HepG2 (cell line): ENCODE data around the gene ARHGEF3. TPM values are rescaled to one million over a fixed set of nuclear protein-coding genes. Genes with fewer than 3 reads are reported as not detected.

Experiments
- ATAC-seq: fragments of 200-7000 bp; cut with Tn5 transposase; 3 replicates; pipeline ENCODE4 v1.9.1; 2020; ENCODE audit warnings: mild to moderate bottlenecking, moderate library complexity
- BruUV-seq: library from RNA; stranded (reverse); fragments of 400-500 nt; replicated peaks from 2 replicates; lab custom pipeline; 2021; lab: Mats Ljungman, UMichigan
- CTCF ChIA-PET: fragments of 300-600 bp; formaldehyde crosslinking; extraction: SDS; loops from one replicate; lab custom pipeline; 2021; ENCODE audit warnings: low total read pairs, inconsistent platforms, low intra/inter-chr PET ratio; lab: Yijun Ruan, JAX
- POLR2A ChIA-PET: fragments of 350-600 bp; sonication (Branson Sonifier 250); formaldehyde crosslinking; loops from one replicate; lab custom pipeline; 2020; ENCODE audit warnings: antibody characterized with exemption, inconsistent platforms; lab: Yijun Ruan, JAX
- DNase-seq: peaks from one replicate; pipeline ENCODE4 v3.0.0-alpha.2; 2015; ENCODE audit warnings: low spot score
- FAIRE-seq: peaks from 3 replicates; lab custom pipeline; 2011; peaks lifted over from hg19 to GRCh38; lab: Jason Lieb, UNC
- H2AFZ ChIP-seq: one replicate; pipeline ENCODE4 v1.6.1; 2011; ENCODE audit warnings: low read length, inconsistent platforms
- H3K27ac ChIP-seq: fragments of 300-600 bp; 3 replicates; pipeline ENCODE4 v1.8.0; 2011; ENCODE audit warnings: mixed run types, mild to moderate bottlenecking, mixed read lengths, low read length, inconsistent platforms; ENCODE audit not compliant: insufficient read depth; ENCODE audit errors: extremely low read length
- H3K27me3 ChIP-seq, 2 experiments: fragments of 200-600 bp in 1 of 2; 2 replicates in 1 of 2; 3 replicates in 1 of 2; pipeline versions ENCODE4 v1.6.0 to v1.8.0; 2011; ENCODE audit warnings: low read length in 2 of 2, mild to moderate bottlenecking in 2 of 2, moderate library complexity in 2 of 2, inconsistent platforms in 1 of 2; ENCODE audit not compliant: insufficient read depth in 2 of 2, control insufficient read depth in 1 of 2
- H3K36me3 ChIP-seq, 2 experiments: fragments of 200-600 bp in 1 of 2; replicated peaks in 1 of 2; 2 replicates in 1 of 2; 3 replicates in 1 of 2; pipeline versions ENCODE4 v1.5.1 to v1.8.0; 2011; ENCODE audit warnings: low read length in 2 of 2, inconsistent platforms in 1 of 2; ENCODE audit not compliant: insufficient read depth in 2 of 2, control insufficient read depth in 1 of 2
- H3K4me1 ChIP-seq: 2 replicates; pipeline ENCODE4 v1.5.1; 2012; ENCODE audit warnings: low read length, inconsistent platforms; ENCODE audit not compliant: insufficient read depth
- H3K4me2 ChIP-seq: 2 replicates; pipeline ENCODE4 v1.6.0; 2011; ENCODE audit warnings: low read depth, low read length, inconsistent platforms
- H3K4me3 ChIP-seq, 3 experiments: fragments of 200-600 bp in 1 of 3; sonication (generic), shearing (Covaris generic) in 1 of 3; replicated peaks in 1 of 3; 2 replicates each; pipeline ENCODE4 v1.5.1; 2011 to 2016; ENCODE audit warnings: low read length in 3 of 3, inconsistent platforms in 2 of 3, low read depth in 2 of 3, mild to moderate bottlenecking in 2 of 3, control low read depth in 1 of 3, mixed read lengths in 1 of 3; ENCODE audit not compliant: insufficient read depth in 1 of 3
- H3K79me2 ChIP-seq: one replicate; pipeline ENCODE4 v1.6.1; 2011; ENCODE audit warnings: low read length, inconsistent platforms; ENCODE audit not compliant: insufficient read depth
- H3K9ac ChIP-seq: 2 replicates; pipeline ENCODE4 v1.6.0; 2011; ENCODE audit warnings: mild to moderate bottlenecking, low read depth, low read length, inconsistent platforms; ENCODE audit not compliant: insufficient read depth
- H3K9me3 ChIP-seq: 2 replicates; pipeline ENCODE4 v1.5.1; 2012; ENCODE audit warnings: mild to moderate bottlenecking, low read length
- H4K20me1 ChIP-seq: 2 replicates; pipeline ENCODE4 v1.6.0; 2011; ENCODE audit warnings: inconsistent platforms, mild to moderate bottlenecking, low read length, moderate library complexity; ENCODE audit not compliant: insufficient read depth
- HHEX ChIP-seq: IDR thresholded peaks from 2 replicates; pipeline ENCODE4 v1.6.1; 2016; ENCODE audit warnings: control low read depth
- IRX3 ChIP-seq: sonication (generic); formaldehyde crosslinking; IDR thresholded peaks from 2 replicates; pipeline ENCODE4 v1.8.1; 2023; ENCODE audit warnings: mild to moderate bottlenecking, low read depth, missing genetic modification reagents, borderline replicate concordance
- NCOA2 ChIP-seq: sonication (generic); formaldehyde crosslinking; IDR thresholded peaks from 2 replicates; pipeline ENCODE4 v1.8.0; 2022; ENCODE audit warnings: inconsistent platforms
- NCOA5 ChIP-seq: sonication (generic); formaldehyde crosslinking; IDR thresholded peaks from 2 replicates; pipeline ENCODE4 v1.4.0; 2020; ENCODE audit warnings: missing genetic modification reagents
- RARA ChIP-seq: IDR thresholded peaks from 2 replicates; pipeline ENCODE4 v1.6.1; 2016; ENCODE audit warnings: missing genetic modification reagents, missing compliant biosample characterization
- RORA ChIP-seq: sonication (generic); formaldehyde crosslinking; IDR thresholded peaks from 2 replicates; pipeline ENCODE4 v1.5.0; 2020; ENCODE audit warnings: mild to moderate bottlenecking, missing genetic modification reagents, moderate library complexity
- RXRB ChIP-seq: IDR thresholded peaks from 2 replicates; pipeline ENCODE4 v1.6.1; 2016; ENCODE audit warnings: borderline replicate concordance, missing genetic modification reagents, missing compliant biosample characterization
- SAP130 ChIP-seq: IDR thresholded peaks from 2 replicates; pipeline ENCODE4 v1.6.1; 2016; ENCODE audit warnings: low read depth
- SMAD3 ChIP-seq: sonication (generic); formaldehyde crosslinking; IDR thresholded peaks from 2 replicates; pipeline ENCODE4 v1.4.0; 2020; ENCODE audit warnings: missing genetic modification reagents
- SOX6 ChIP-seq, 2 experiments: fragments of 450-650 bp in 1 of 2; sonication (generic) in 1 of 2; formaldehyde crosslinking in 1 of 2; IDR thresholded peaks; 2 replicates each; pipeline versions ENCODE4 v1.4.0 to v1.6.1; 2017 to 2020; ENCODE audit warnings: antibody characterized with exemption in 1 of 2, mild to moderate bottlenecking in 1 of 2, missing genetic modification reagents in 1 of 2
- ZFYVE20 ChIP-seq: sonication (generic); formaldehyde crosslinking; IDR thresholded peaks from 2 replicates; pipeline ENCODE4 v1.8.0; 2023; ENCODE audit warnings: low read depth, mild to moderate bottlenecking, moderate library complexity, missing genetic modification reagents, borderline replicate concordance
- ZKSCAN5 ChIP-seq: sonication (generic); formaldehyde crosslinking; IDR thresholded peaks from 2 replicates; pipeline ENCODE4 v1.5.1; 2020; ENCODE audit warnings: mild to moderate bottlenecking, missing genetic modification reagents
- ZNF20 ChIP-seq: sonication (generic); formaldehyde crosslinking; IDR thresholded peaks from 2 replicates; pipeline ENCODE4 v1.4.0; 2020; ENCODE audit warnings: mild to moderate bottlenecking, moderate library complexity, missing genetic modification reagents
- ZNF326 ChIP-seq: sonication (generic); formaldehyde crosslinking; IDR thresholded peaks from 2 replicates; pipeline ENCODE4 v1.4.0; 2020; ENCODE audit warnings: missing genetic modification reagents, borderline replicate concordance
- ZNF468 ChIP-seq: sonication (generic); formaldehyde crosslinking; IDR thresholded peaks from 2 replicates; pipeline ENCODE4 v1.8.0; 2022; ENCODE audit warnings: mild to moderate bottlenecking, moderate library complexity, missing genetic modification reagents
- ZNF768 ChIP-seq: sonication (generic); formaldehyde crosslinking; IDR thresholded peaks from 2 replicates; pipeline ENCODE4 v1.4.0; 2020; ENCODE audit warnings: missing genetic modification reagents
- WGBS: methylation state at CpG from one replicate; pipeline ENCODE4 v1.1.6; 2017; ENCODE audit warnings: low lambda C conversion rate; 5-methylcytosine and 5-hydroxymethylcytosine counted together
- in situ Hi-C: cut with HindIII; loops from 2 replicates; pipeline ENCODE4 v1.10.0; 2017; ENCODE audit warnings: low pct_unique_long_range_greater_than_20kb; ENCODE audit not compliant: extremely low pct_ligation_motif_present
- intact Hi-C: fragments of 100-400 bp; cut with micrococcal nuclease; formaldehyde crosslinking; loops from one replicate; pipeline ENCODE4 v1.10.0; 2022; ENCODE audit not compliant: unreplicated experiment
- polyA plus RNA-seq, 8 experiments: library from polyadenylated mRNA; depleted of rRNA in 3 of 8; stranded (reverse) in 7 of 8; unstranded in 1 of 8; fragments of >200 nt; fragmentation: Illumina TruSeq in 4 of 8; extraction: Trizol in 4 of 8; gene quantifications; 2 replicates each; pipeline versions ENCODE4 v1.2.1 to v1.2.3, GENCODE V29; 2011 to 2016; ENCODE audit warnings: low read depth in 4 of 8, missing spikeins in 1 of 8, mixed read lengths in 1 of 8; ENCODE audit not compliant: insufficient read depth in 1 of 8
- total RNA-seq, 5 experiments: library from RNA; depleted of rRNA; stranded (reverse); fragments of >200 nt; fragmentation: Illumina TruSeq; extraction: Trizol; gene quantifications; 2 replicates each; pipeline ENCODE4 v1.2.3, GENCODE V29; 2016; ENCODE audit warnings: low read depth in 1 of 5

Gene ARHGEF3
- total and polyA plus RNA-seq, 2 of the 13 experiments (the other 11 are each of a cell fraction or from before 2014, with no cell fraction given) = 14.8 to 23.1 TPM

GRCh38 chr3:56792193-56792592 is 9.6 kb downstream of the ARHGEF3 start (continued):
- TF ChIP-seq SAP130 (CRISPR knock-in tag) (peak; percentile 59), NCOA5 (CRISPR knock-in tag) (no peak), RORA (CRISPR knock-in tag) (no peak), ZNF326 (CRISPR knock-in tag) (no peak), SMAD3 (CRISPR knock-in tag) (no peak), ZNF20 (CRISPR knock-in tag) (no peak), ZNF768 (CRISPR knock-in tag) (peak; percentile 67; the same call in 1 of the 2 replicates), SOX6 (IDR thresholded peaks at IDR 0.05) (no peak), SOX6 (CRISPR knock-in tag; IDR thresholded peaks at IDR 0.05) (peak; percentile 72), ZKSCAN5 (CRISPR knock-in tag) (no peak), RARA (CRISPR knock-in tag) (peak; percentile 84), RXRB (CRISPR knock-in tag) (peak; percentile 66)
- TF ChIP-seq, all 625 proteins: peak for 46

DNA sequence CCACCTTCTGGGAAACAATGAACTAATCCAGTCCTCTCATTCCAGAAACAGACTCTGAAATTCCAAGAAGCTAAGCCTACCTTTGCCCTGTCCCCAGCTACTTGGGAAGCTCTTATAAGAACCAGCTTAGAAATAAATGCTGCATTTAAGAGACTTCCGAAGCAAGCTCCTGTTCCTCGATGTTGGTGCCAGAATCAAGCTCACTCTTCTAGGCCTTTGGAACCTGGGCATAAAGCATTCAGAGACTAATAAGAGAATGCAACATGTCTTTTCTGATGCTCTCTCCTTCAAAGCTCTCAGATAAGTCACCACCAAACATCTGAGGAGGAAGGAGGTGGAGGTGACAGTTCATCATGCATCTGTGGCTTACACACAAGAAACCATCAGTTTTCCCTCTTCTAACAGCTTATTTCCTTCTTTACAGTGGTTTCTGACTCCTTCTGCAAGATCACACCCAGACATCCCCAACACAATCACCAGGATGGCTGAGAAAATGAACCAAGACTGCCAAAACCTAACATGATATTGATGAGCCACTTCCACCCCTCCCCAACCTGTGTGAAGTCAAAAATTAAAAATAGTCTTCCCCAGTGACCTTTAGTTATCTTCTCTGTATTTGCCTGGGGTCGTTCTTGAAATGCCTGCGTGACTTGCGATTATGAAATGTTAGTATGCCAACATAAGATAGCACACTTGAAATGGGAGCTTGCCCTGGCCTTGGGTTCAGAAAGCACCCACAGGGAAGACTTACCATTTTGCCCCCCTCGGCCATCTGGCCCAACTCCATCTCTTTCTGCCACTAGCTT is 11.5 kb downstream of the ARHGEF3 start:
- TF ChIP-seq ZFYVE20 (CRISPR knock-in tag) (no peak), RORA (CRISPR knock-in tag) (no peak), ZNF468 (CRISPR knock-in tag) (no peak), HHEX (no peak), NCOA2 (CRISPR knock-in tag) (0 out of 2 replicates have a peak, but pooled peaks have one; percentile 14), IRX3 (CRISPR knock-in tag) (no peak)

More for the DNA sequence above, 11.5 kb downstream of the ARHGEF3 start:
- CTCF ChIA-PET = no interaction called here
- peaks cover 74% of the 10 kb centered on the region for H3K79me2 ChIP-seq
- intact Hi-C loops (no loop called here), in situ Hi-C loops (no loop called here)
- DNase-seq = no peak
- H4K20me1 ChIP-seq = no peaks in the 10 kb centered on the region
- peaks cover 56% of the 10 kb centered on the region for H3K4me1 ChIP-seq
- ATAC-seq = no peak
- no peak overlapping the region for H2AFZ ChIP-seq
- no peak overlapping the region for H3K27ac ChIP-seq
- H3K4me3 ChIP-seq = no peak overlapping the region
- H3K4me2 ChIP-seq = no peak overlapping the region
- H3K9ac ChIP-seq = no peak overlapping the region
- H3K36me3 ChIP-seq = peaks cover 0 to 2% of the 10 kb centered on the region in 2 experiments; a peak in 3 of 5 replicates
- 77% methylated on average over 6 of the region's 6 CpGs for WGBS
- H3K9me3 ChIP-seq = no peaks in the 10 kb centered on the region
- no TSS peak for BruUV-seq
- POLR2A ChIA-PET = interaction anchor here (2.3 kb wide), 1 partner anchor 10 kb away, joined by 6 read pairs; no protein-coding TSS in a partner anchor
- peak; percentile 50 for FAIRE-seq
- no peaks in the 10 kb centered on the region for H3K27me3 ChIP-seq
